Hepatocyte (in vitro differentiated cells): ENCODE measurements around the gene ZER1. TPM values are rescaled to one million over a fixed set of nuclear protein-coding genes. Genes with fewer than 3 reads are reported as not detected.
A peak's percentile ranks its signal among the peaks of the same experiment; 100 is the strongest.

Experiments
- DNase-seq: peaks from one replicate; pipeline ENCODE4 v3.0.0-alpha.2; 2016; ENCODE audit warnings: low spot score
- H2AFZ ChIP-seq: fragments of 200-600 bp; sonication (generic); 2 replicates; pipeline ENCODE4 v1.6.0; 2016; ENCODE audit warnings: antibody characterized with exemption, mild to moderate bottlenecking
- H3K27ac ChIP-seq: fragments of 200-600 bp; sonication (generic); 2 replicates; pipeline ENCODE4 v1.5.1; 2016; ENCODE audit warnings: mild to moderate bottlenecking
- H3K27me3 ChIP-seq: fragments of 200-600 bp; sonication (generic); 2 replicates; pipeline ENCODE4 v1.6.1; 2016
- H3K36me3 ChIP-seq: fragments of 200-600 bp; sonication (generic); replicated peaks from 2 replicates; pipeline ENCODE4 v1.5.1; 2016; ENCODE audit warnings: low read depth; ENCODE audit not compliant: insufficient read depth
- H3K4me1 ChIP-seq: fragments of 200-600 bp; sonication (generic); 2 replicates; pipeline ENCODE4 v1.5.1; 2016; ENCODE audit warnings: mild to moderate bottlenecking, moderate library complexity; ENCODE audit not compliant: insufficient read depth
- H3K4me2 ChIP-seq: fragments of 200-600 bp; sonication (generic); 2 replicates; pipeline ENCODE4 v1.6.0; 2016
- H3K4me3 ChIP-seq: fragments of 200-600 bp; sonication (generic); 2 replicates; pipeline ENCODE4 v1.5.1; 2016; ENCODE audit warnings: mild to moderate bottlenecking
- H3K79me2 ChIP-seq: fragments of 200-600 bp; sonication (generic); 2 replicates; pipeline ENCODE4 v1.6.0; 2017; ENCODE audit warnings: mild to moderate bottlenecking
- H3K9me2 ChIP-seq: fragments of 200-600 bp; sonication (generic); replicated peaks from 2 replicates; pipeline ENCODE4 v1.6.0; 2017; ENCODE audit warnings: mild to moderate bottlenecking; ENCODE audit not compliant: insufficient read depth
- H3K9me3 ChIP-seq: fragments of 200-600 bp; sonication (generic); 2 replicates; pipeline ENCODE4 v1.5.1; 2016; ENCODE audit warnings: low read depth, mild to moderate bottlenecking
- H4K20me1 ChIP-seq: fragments of 200-600 bp; sonication (generic); 2 replicates; pipeline ENCODE4 v1.6.0; 2016; ENCODE audit warnings: mild to moderate bottlenecking; ENCODE audit not compliant: insufficient read depth, poor library complexity, severe bottlenecking
- CTCF ChIP-seq: fragments of 200-600 bp; sonication (generic); IDR thresholded peaks from 2 replicates; pipeline ENCODE4 v1.5.1; 2016; ENCODE audit warnings: antibody characterized with exemption, mild to moderate bottlenecking; ENCODE audit not compliant: poor library complexity
- EZH2 ChIP-seq: fragments of 200-600 bp; sonication (generic); IDR thresholded peaks from 2 replicates; pipeline ENCODE4 v1.6.1; 2016; ENCODE audit warnings: antibody characterized with exemption, mild to moderate bottlenecking, borderline replicate concordance
- EZH2phosphoT487 ChIP-seq: fragments of 200-600 bp; sonication (generic); IDR thresholded peaks from one replicate; pipeline ENCODE4 v1.6.1; 2018; ENCODE audit warnings: antibody characterized with exemption, mild to moderate bottlenecking, low read depth, moderate library complexity; ENCODE audit not compliant: unreplicated experiment, severe bottlenecking
- WGBS: methylation state at CpG from one replicate; pipeline ENCODE4 v1.1.6; 2016; ENCODE audit warnings: low lambda C conversion rate; ENCODE audit errors: missing lambda C conversion rate; 5-methylcytosine and 5-hydroxymethylcytosine counted together
- polyA plus RNA-seq: library from polyadenylated mRNA; unstranded; fragments of >200 nt; fragmentation: Nextera tagmentation; extraction: Ambion mirVana; gene quantifications from 2 replicates; pipeline ENCODE4 v1.2.1, GENCODE V29; 2016
- total RNA-seq: library from RNA; depleted of rRNA; stranded (reverse); fragments of >200 nt; gene quantifications from 2 replicates; pipeline ENCODE4 v1.2.3, GENCODE V29; 2014

The ZER1 gene
- total and polyA plus RNA-seq, 2 experiments from 2014 or later, result 24.4 to 38.9 TPM

GRCh38 chr9:128774804-128775203 is 3.1 kb upstream of the ZER1 start:
- H2AFZ ChIP-seq, result no peak overlapping the region
- no peaks in the 10 kb centered on the region for H3K27me3 ChIP-seq
- H3K27ac ChIP-seq, result no peak overlapping the region
- no peaks in the 10 kb centered on the region for H3K36me3 ChIP-seq
- H3K9me3 ChIP-seq, result no peaks in the 10 kb centered on the region
- TF ChIP-seq EZH2phosphoT487 (no peak), EZH2 (no peak), CTCF (no peak)
- H3K4me3 ChIP-seq, result no peak overlapping the region
- peaks cover 2% of the 10 kb centered on the region for H3K4me1 ChIP-seq
- DNase-seq, result no peak
- peaks cover 11% of the 10 kb centered on the region for H3K79me2 ChIP-seq
- WGBS, result 100% methylated on average over 1 of the region's 1 CpG
- no peaks in the 10 kb centered on the region for H4K20me1 ChIP-seq
- H3K4me2 ChIP-seq, result no peak overlapping the region
- H3K9me2 ChIP-seq, result no peaks in the 10 kb centered on the region

- no peak for TF ChIP-seq CTCF
- no peak overlapping the region for H2AFZ ChIP-seq
- no peaks in the 10 kb centered on the region for H3K9me3 ChIP-seq
- H3K4me2 ChIP-seq, result no peak overlapping the region
- no peaks in the 10 kb centered on the region for H4K20me1 ChIP-seq
- WGBS, result 89% methylated on average over 5 of the region's 5 CpGs
- H3K27ac ChIP-seq, result no peak overlapping the region
- DNase-seq, result no peak
- H3K4me1 ChIP-seq, result peaks cover 2% of the 10 kb centered on the region
- H3K27me3 ChIP-seq, result no peaks in the 10 kb centered on the region
- H3K4me3 ChIP-seq, result no peak overlapping the region
- no peaks in the 10 kb centered on the region for H3K9me2 ChIP-seq
- peaks cover 28% of the 10 kb centered on the region for H3K79me2 ChIP-seq
- H3K36me3 ChIP-seq, result no peaks in the 10 kb centered on the region
Observed at GRCh38 chr9:128773049-128773448, 1.3 kb upstream of the ZER1 start.

- H3K79me2 ChIP-seq, result peaks cover 40% of the 10 kb centered on the region
- no peaks in the 10 kb centered on the region for H3K9me2 ChIP-seq
- no peaks in the 10 kb centered on the region for H3K36me3 ChIP-seq
- H3K4me2 ChIP-seq, result peak overlapping the region; percentile 91
- H3K27me3 ChIP-seq, result no peaks in the 10 kb centered on the region
- H4K20me1 ChIP-seq, result peaks cover 3% of the 10 kb centered on the region
- WGBS, result 1% methylated on average over 28 of the region's 28 CpGs
- no peak for TF ChIP-seq EZH2
- TF ChIP-seq EZH2phosphoT487, result no peak
- no peak for TF ChIP-seq CTCF
- H2AFZ ChIP-seq, result peak overlapping the region; percentile 88
- peak overlapping the region; percentile 97 for H3K4me3 ChIP-seq
- peaks cover 2% of the 10 kb centered on the region for H3K4me1 ChIP-seq
- no peaks in the 10 kb centered on the region for H3K9me3 ChIP-seq
- H3K27ac ChIP-seq, result peak overlapping the region; percentile 98
- peak; percentile 53 for DNase-seq
Observed at GRCh38 chr9:128771094-128771721, 519 bp downstream of the ZER1 start.
